ENCODE measurements around the gene PIEZO1. TPM values are rescaled to one million over a fixed set of nuclear protein-coding genes. Genes with fewer than 3 reads are reported as not detected.

PIEZO1 gene
- total RNA-seq, 4 donors from 2014 or later: 196 to 281 (median 206) TPM

DNA sequence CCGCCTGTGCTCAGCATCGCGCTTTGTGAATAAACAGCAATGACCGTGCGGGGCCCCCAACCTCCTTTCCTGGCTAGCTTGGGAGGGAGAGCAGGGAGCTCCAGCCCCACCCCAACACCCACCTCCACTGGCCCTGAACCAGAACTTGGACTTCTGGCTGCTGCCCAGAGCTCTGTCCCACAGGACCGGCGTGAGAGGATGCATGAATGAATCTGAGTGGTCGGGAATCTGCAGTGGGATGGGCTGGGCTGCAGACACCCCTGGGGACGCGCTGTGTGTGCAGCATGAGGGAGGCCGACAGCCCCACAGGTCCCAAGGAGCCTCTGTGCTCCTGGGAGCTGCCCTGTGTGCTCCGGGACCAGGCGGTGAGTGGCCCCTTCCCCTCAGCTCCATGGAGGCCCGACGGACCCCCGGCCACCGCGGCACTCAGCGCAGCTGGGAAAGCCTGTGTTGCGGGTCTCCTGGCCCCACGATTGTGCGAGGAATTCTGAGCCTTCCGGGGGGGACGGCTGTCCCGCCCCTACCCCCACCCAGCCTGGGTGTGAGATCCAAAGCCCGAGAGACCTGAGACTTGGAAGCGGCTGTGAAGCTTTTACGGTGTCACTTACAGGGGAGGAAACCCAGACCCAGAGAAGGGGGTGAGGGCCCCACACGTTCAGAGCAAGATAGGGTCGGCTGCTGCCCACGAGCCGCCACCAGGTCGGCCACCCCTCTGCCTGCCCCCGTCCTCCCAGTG is 5.4 kb downstream of the PIEZO1 start:
- H3K4me3 ChIP-seq (ENCODE audit: low read depth, poor library complexity, severe bottlenecking): no peak overlapping the region
- 75 to 84% methylated on average over 17 to 24 of the region's 34 CpGs for WGBS, 2 donors
- no peak for TF ChIP-seq CTCF (IDR thresholded peaks at IDR 0.05)
- no peak for TF ChIP-seq POLR2A (IDR thresholded peaks at IDR 0.05)
- DNase-seq (ENCODE audit: low spot score in 2 of 2): no peak
- intact Hi-C loops (cut with DNase I; ENCODE audit: low total_unique reads): no loop called here

- intact Hi-C loops (cut with DNase I; ENCODE audit: low total_unique reads): no loop called here
- no peak for DNase-seq (ENCODE audit: low spot score in 2 of 2)
- H3K4me3 ChIP-seq (ENCODE audit: low read depth, poor library complexity, severe bottlenecking): no peak overlapping the region
- TF ChIP-seq POLR2A (IDR thresholded peaks at IDR 0.05) (no peak), CTCF (IDR thresholded peaks at IDR 0.05) (no peak)
- 89% methylated on average over 15 to 21 of the region's 30 CpGs for WGBS, 2 donors
Measured at GRCh38 chr16:88778541-88779065, 6.4 kb downstream of the PIEZO1 start.

- H3K4me3 ChIP-seq (ENCODE audit: low read depth, poor library complexity, severe bottlenecking): no peak overlapping the region
- WGBS, 2 donors: 69 to 83% methylated on average over 5 to 7 of the region's 7 CpGs
- intact Hi-C loops (cut with DNase I; ENCODE audit: low total_unique reads): no loop called here
- TF ChIP-seq CTCF (IDR thresholded peaks at IDR 0.05): no peak
- TF ChIP-seq POLR2A (IDR thresholded peaks at IDR 0.05): no peak
- no peak for DNase-seq (ENCODE audit: low spot score in 2 of 2)
Measured at GRCh38 chr16:88778271-88778525, 6.8 kb downstream of the PIEZO1 start.

- no peak overlapping the region for H3K4me3 ChIP-seq (ENCODE audit: low read depth, poor library complexity, severe bottlenecking)
- no peak for DNase-seq (ENCODE audit: low spot score in 2 of 2)
- TF ChIP-seq POLR2A (IDR thresholded peaks at IDR 0.05) (no peak), CTCF (IDR thresholded peaks at IDR 0.05) (no peak)
- intact Hi-C loops (cut with DNase I; ENCODE audit: low total_unique reads): no loop called here
- 88 to 89% methylated on average over 34 of the region's 34 CpGs for WGBS, 2 donors
Measured at GRCh38 chr16:88777471-88778270, 7.3 kb downstream of the PIEZO1 start.

GRCh38 chr16:88775825-88776224 is 9.2 kb downstream of the PIEZO1 start:
- TF ChIP-seq CTCF (IDR thresholded peaks at IDR 0.05) (no peak), POLR2A (IDR thresholded peaks at IDR 0.05) (no peak)
- 91 to 92% methylated on average over 18 of the region's 18 CpGs for WGBS, 2 donors
- H3K4me3 ChIP-seq (ENCODE audit: low read depth, poor library complexity, severe bottlenecking): no peak overlapping the region
- no peak for DNase-seq (ENCODE audit: low spot score in 2 of 2)
- intact Hi-C loops (cut with DNase I; ENCODE audit: low total_unique reads): no loop called here

Measured in lower leg skin (tissue), 4 donors.